ENCODE results near the gene AJAP1.

- TF ChIP-seq CTCF (IDR thresholded peaks at IDR 0.05; ENCODE audit: low read depth, low read length) = no peak
- TF ChIP-seq EZH2phosphoT487 (IDR thresholded peaks at IDR 0.05; ENCODE audit: low read depth) = no peak
Observed at GRCh38 chr1:4770713-4771112, 116.3 kb downstream of the AJAP1 start.

Measured in OCI-LY3 (cell line).